HEK293 (cell line): Measurements from ENCODE around the gene RITA1.

Experiments
- GLI2 ChIP-seq: fragments of 450-650 bp; formaldehyde crosslinking; IDR thresholded peaks from 2 replicates; pipeline ENCODE4; 2017; ENCODE audit warnings: missing biosample characterization, missing genetic modification characterization, low read depth, borderline replicate concordance
- GLI4 ChIP-seq: fragments of 450-650 bp; formaldehyde crosslinking; IDR thresholded peaks from 2 replicates; pipeline ENCODE4 v1.5.1; 2016; ENCODE audit warnings: missing biosample characterization, missing genetic modification characterization
- INSM2 ChIP-seq: fragments of 450-650 bp; formaldehyde crosslinking; IDR thresholded peaks from 2 replicates; pipeline ENCODE4 v1.5.1; 2016; ENCODE audit warnings: missing biosample characterization, missing genetic modification characterization
- KLF16 ChIP-seq: fragments of 450-650 bp; formaldehyde crosslinking; IDR thresholded peaks from 2 replicates; pipeline ENCODE4 v1.5.1; 2017; ENCODE audit warnings: missing biosample characterization, missing genetic modification characterization
- PRDM10 ChIP-seq: fragments of 450-650 bp; formaldehyde crosslinking; IDR thresholded peaks from 2 replicates; pipeline ENCODE4 v1.5.1; 2016; ENCODE audit warnings: missing biosample characterization, missing genetic modification characterization
- RBAK ChIP-seq: fragments of 450-650 bp; formaldehyde crosslinking; IDR thresholded peaks from 2 replicates; pipeline ENCODE4 v1.5.1; 2016; ENCODE audit warnings: missing biosample characterization, missing genetic modification characterization
- SP7 ChIP-seq: fragments of 450-650 bp; formaldehyde crosslinking; IDR thresholded peaks from 2 replicates; pipeline ENCODE4 v1.5.1; 2016; ENCODE audit warnings: missing biosample characterization, missing genetic modification characterization
- TSHZ1 ChIP-seq: fragments of 450-650 bp; formaldehyde crosslinking; IDR thresholded peaks from 2 replicates; pipeline ENCODE4 v1.5.1; 2016; ENCODE audit warnings: missing biosample characterization, missing genetic modification characterization, borderline replicate concordance
- ZBTB20 ChIP-seq: fragments of 450-650 bp; formaldehyde crosslinking; IDR thresholded peaks from 2 replicates; pipeline ENCODE4 v1.5.1; 2016; ENCODE audit warnings: missing biosample characterization, missing genetic modification characterization
- ZBTB26 ChIP-seq: fragments of 450-650 bp; formaldehyde crosslinking; optimal IDR thresholded peaks from 2 replicates; pipeline ENCODE3; 2016; ENCODE audit warnings: missing biosample characterization, mild to moderate bottlenecking, missing genetic modification characterization
- ZFP37 ChIP-seq: fragments of 450-650 bp; formaldehyde crosslinking; IDR thresholded peaks from 2 replicates; pipeline ENCODE4 v1.5.1; 2016; ENCODE audit warnings: missing biosample characterization, missing genetic modification characterization
- ZNF132 ChIP-seq: fragments of 450-650 bp; formaldehyde crosslinking; IDR thresholded peaks from 2 replicates; pipeline ENCODE4 v1.5.1; 2017; ENCODE audit warnings: missing biosample characterization, missing genetic modification characterization, borderline replicate concordance
- ZNF157 ChIP-seq: fragments of 450-650 bp; formaldehyde crosslinking; IDR thresholded peaks from 2 replicates; pipeline ENCODE4 v1.5.1; 2016; ENCODE audit warnings: missing biosample characterization, missing genetic modification characterization
- ZNF175 ChIP-seq: fragments of 450-650 bp; formaldehyde crosslinking; IDR thresholded peaks from 2 replicates; pipeline ENCODE4 v1.5.1; 2016; ENCODE audit warnings: missing biosample characterization, missing genetic modification characterization
- ZNF184 ChIP-seq: fragments of 450-650 bp; IDR thresholded peaks from 2 replicates; pipeline ENCODE4 v1.5.1; 2018; ENCODE audit warnings: missing biosample characterization, mild to moderate bottlenecking, missing genetic modification characterization
- ZNF26 ChIP-seq: fragments of 450-650 bp; formaldehyde crosslinking; IDR thresholded peaks from 2 replicates; pipeline ENCODE4 v1.5.1; 2016; ENCODE audit warnings: missing biosample characterization, missing genetic modification characterization
- ZNF311 ChIP-seq: fragments of 450-650 bp; formaldehyde crosslinking; IDR thresholded peaks from 2 replicates; pipeline ENCODE4 v1.5.1; 2017; ENCODE audit warnings: missing biosample characterization, missing genetic modification characterization, borderline replicate concordance
- ZNF324 ChIP-seq: fragments of 450-650 bp; formaldehyde crosslinking; IDR thresholded peaks from 2 replicates; pipeline ENCODE4 v1.5.1; 2016; ENCODE audit warnings: missing biosample characterization, missing genetic modification characterization
- ZNF37A ChIP-seq: fragments of 450-650 bp; IDR thresholded peaks from 2 replicates; pipeline ENCODE4 v1.5.1; 2018; ENCODE audit warnings: missing biosample characterization, missing genetic modification characterization
- ZNF426 ChIP-seq: fragments of 450-650 bp; formaldehyde crosslinking; IDR thresholded peaks from 2 replicates; pipeline ENCODE4 v1.5.1; 2017; ENCODE audit warnings: missing biosample characterization, missing genetic modification characterization, mild to moderate bottlenecking, inconsistent platforms, moderate library complexity
- ZNF48 ChIP-seq: fragments of 450-650 bp; formaldehyde crosslinking; IDR thresholded peaks from 2 replicates; pipeline ENCODE4 v1.5.1; 2016; ENCODE audit warnings: missing biosample characterization, missing genetic modification characterization
- ZNF585B ChIP-seq: fragments of 450-650 bp; formaldehyde crosslinking; IDR thresholded peaks from 2 replicates; pipeline ENCODE4 v1.5.1; 2016; ENCODE audit warnings: missing biosample characterization, missing genetic modification characterization
- ZNF701 ChIP-seq: fragments of 450-650 bp; formaldehyde crosslinking; IDR thresholded peaks from 2 replicates; pipeline ENCODE4 v1.5.1; 2016; ENCODE audit warnings: missing biosample characterization, missing genetic modification characterization
- ZNF704 ChIP-seq: fragments of 450-650 bp; formaldehyde crosslinking; IDR thresholded peaks from 2 replicates; pipeline ENCODE4 v1.5.1; 2016; ENCODE audit warnings: missing biosample characterization, missing genetic modification characterization
- ZNF777 ChIP-seq: fragments of 450-650 bp; formaldehyde crosslinking; IDR thresholded peaks from 2 replicates; pipeline ENCODE4 v1.5.1; 2017; ENCODE audit warnings: missing biosample characterization, missing genetic modification characterization, borderline replicate concordance
- ZSCAN30 ChIP-seq: fragments of 450-650 bp; IDR thresholded peaks from 2 replicates; pipeline ENCODE4 v1.5.1; 2018; ENCODE audit warnings: missing biosample characterization, mild to moderate bottlenecking, missing genetic modification characterization, moderate library complexity

The RITA1 gene

GRCh38 chr12:113221181-113221996 lies 35.9 kb downstream of the RITA1 start, which contains the start of gene TPCN1 (continued):
- TF ChIP-seq ZNF704 (tag by site-specific recombination) (no peak), ZNF426 (no peak), KLF16 (0 out of 2 replicates have a peak, but pooled peaks have one; percentile 20), ZNF311 (tag by site-specific recombination) (no peak), ZNF48 (tag by site-specific recombination) (no peak), ZNF184 (tag by site-specific recombination) (no peak), ZNF777 (tag by site-specific recombination) (no peak), PRDM10 (tag by site-specific recombination) (no peak), SP7 (tag by site-specific recombination) (no peak), ZNF175 (tag by site-specific recombination) (no peak), ZSCAN30 (peak; percentile 66; the same call in 1 of the 2 replicates), ZNF26 (tag by site-specific recombination) (no peak), TSHZ1 (tag by site-specific recombination) (no peak), ZNF37A (tag by site-specific recombination) (no peak), GLI4 (no peak), ZBTB20 (tag by site-specific recombination) (no peak), GLI2 (tag by site-specific recombination) (no peak), ZNF157 (tag by site-specific recombination) (no peak), INSM2 (tag by site-specific recombination) (peak; percentile 34; the same call in 1 of the 2 replicates), ZNF132 (no peak), ZFP37 (tag by site-specific recombination) (no peak), ZNF585B (tag by site-specific recombination) (no peak), RBAK (tag by site-specific recombination) (no peak), ZNF324 (no peak), ZNF701 (tag by site-specific recombination) (no peak), ZBTB26 (tag by site-specific recombination) (peak; percentile 58)
